ENCODE results near the gene KPRP.

Gene KPRP

GRCh38 chr1:152743371-152744145 lies 14.3 kb upstream of the KPRP start:
- TF ChIP-seq ZNF670 (tag by site-specific recombination; IDR thresholded peaks at IDR 0.05; ENCODE audit: low read depth) (no peak), EGR2 (tag by site-specific recombination; IDR thresholded peaks at IDR 0.05; ENCODE audit: low read depth) (no peak), ZNF596 (tag by site-specific recombination; IDR thresholded peaks at IDR 0.05) (no peak), KLF1 (tag by site-specific recombination; IDR thresholded peaks at IDR 0.05) (no peak), ZNF248 (tag by site-specific recombination; IDR thresholded peaks at IDR 0.05) (no peak), AEBP2 (tag by site-specific recombination; IDR thresholded peaks at IDR 0.05; ENCODE audit: borderline replicate concordance) (no peak), ZNF26 (tag by site-specific recombination; IDR thresholded peaks at IDR 0.05) (no peak), GLIS1 (tag by site-specific recombination; IDR thresholded peaks at IDR 0.05) (no peak), ZNF169 (tag by site-specific recombination; IDR thresholded peaks at IDR 0.05) (no peak), RBAK (tag by site-specific recombination; IDR thresholded peaks at IDR 0.05) (no peak), PRDM4 (tag by site-specific recombination; IDR thresholded peaks at IDR 0.05) (no peak), ZNF280C (tag by site-specific recombination; IDR thresholded peaks at IDR 0.05) (no peak)
- POLR2A ChIA-PET = no interaction called here
- H3K27ac ChIP-seq (ENCODE audit: extremely low read depth, low read depth, low read length) = no peak overlapping the region
- CTCF ChIA-PET = interaction anchor here (1.1 kb wide), 1 partner anchor 156 kb away, joined by 3 read pairs; no protein-coding TSS in a partner anchor
- H3K9me3 ChIP-seq (ENCODE audit: control insufficient read depth, insufficient read depth, low read depth, low read length) = no peaks in the 10 kb centered on the region
- H3K4me3 ChIP-seq (ENCODE audit: low read depth, low read length) = no peak overlapping the region
- H3K4me1 ChIP-seq (ENCODE audit: control insufficient read depth, insufficient read depth, low read length) = no peaks in the 10 kb centered on the region
- no peaks in the 10 kb centered on the region for H3K36me3 ChIP-seq (ENCODE audit: control insufficient read depth in 2 of 2, insufficient read depth in 1 of 2, low read length in 2 of 2)

- ChIA-PET POLR2A (no interaction called here), CTCF (interaction anchor here (0.5 to 0.6 kb wide), 2 partner anchors 67 to 491 kb away, joined by 3 to 4 read pairs; no protein-coding TSS in a partner anchor)
- 0 out of 2 replicates have a peak, but pooled peaks have one; percentile 11 for TF ChIP-seq ZNF654 (tag by site-specific recombination; IDR thresholded peaks at IDR 0.05; ENCODE audit: low read depth)
- peak; percentile 53 for TF ChIP-seq ZNF335 (tag by site-specific recombination; conservative IDR thresholded peaks at IDR 0.05)
- TF ChIP-seq SP3 (tag by site-specific recombination; IDR thresholded peaks at IDR 0.05) = no peak
- peak; percentile 87 for TF ChIP-seq SCRT2 (tag by site-specific recombination; IDR thresholded peaks at IDR 0.05)
- no peak for TF ChIP-seq ZNF626 (tag by site-specific recombination; IDR thresholded peaks at IDR 0.05)
- Histone ChIP-seq H3K4me3 (ENCODE audit: low read depth, low read length) (no peak overlapping the region), H3K36me3 (ENCODE audit: control insufficient read depth in 2 of 2, insufficient read depth in 1 of 2, low read length in 2 of 2) (no peaks in the 10 kb centered on the region), H3K27ac (ENCODE audit: extremely low read depth, low read depth, low read length) (no peak overlapping the region), H3K9me3 (ENCODE audit: control insufficient read depth, insufficient read depth, low read depth, low read length) (no peaks in the 10 kb centered on the region), H3K4me1 (ENCODE audit: control insufficient read depth, insufficient read depth, low read length) (no peaks in the 10 kb centered on the region)
These were observed 12.5 kb upstream of the KPRP start for GRCh38 chr1:152745289-152745704.
